Vagina (tissue), 2 donors: Measurements from ENCODE around the gene LSP1.

Source experiments
- CTCF ChIP-seq, 3 experiments: fragments of 450-650 bp in 2 of 3; fragments of 200-600 bp in 1 of 3; sonication (generic) in 1 of 3; IDR thresholded peaks; one replicate each; pipeline ENCODE4 v1.5.1; 2017 to 2019; ENCODE audit warnings: antibody characterized with exemption in 3 of 3, mild to moderate bottlenecking in 2 of 3, moderate library complexity in 2 of 3
- POLR2AphosphoS5 ChIP-seq, 2 donors: sonication (generic); formaldehyde crosslinking; IDR thresholded peaks; one replicate each; pipeline ENCODE4 v1.9.0; 2017; ENCODE audit warnings: antibody characterized with exemption in 2 of 2, mild to moderate bottlenecking in 2 of 2, low read depth in 1 of 2; ENCODE audit not compliant: insufficient read depth in 1 of 2

DNA sequence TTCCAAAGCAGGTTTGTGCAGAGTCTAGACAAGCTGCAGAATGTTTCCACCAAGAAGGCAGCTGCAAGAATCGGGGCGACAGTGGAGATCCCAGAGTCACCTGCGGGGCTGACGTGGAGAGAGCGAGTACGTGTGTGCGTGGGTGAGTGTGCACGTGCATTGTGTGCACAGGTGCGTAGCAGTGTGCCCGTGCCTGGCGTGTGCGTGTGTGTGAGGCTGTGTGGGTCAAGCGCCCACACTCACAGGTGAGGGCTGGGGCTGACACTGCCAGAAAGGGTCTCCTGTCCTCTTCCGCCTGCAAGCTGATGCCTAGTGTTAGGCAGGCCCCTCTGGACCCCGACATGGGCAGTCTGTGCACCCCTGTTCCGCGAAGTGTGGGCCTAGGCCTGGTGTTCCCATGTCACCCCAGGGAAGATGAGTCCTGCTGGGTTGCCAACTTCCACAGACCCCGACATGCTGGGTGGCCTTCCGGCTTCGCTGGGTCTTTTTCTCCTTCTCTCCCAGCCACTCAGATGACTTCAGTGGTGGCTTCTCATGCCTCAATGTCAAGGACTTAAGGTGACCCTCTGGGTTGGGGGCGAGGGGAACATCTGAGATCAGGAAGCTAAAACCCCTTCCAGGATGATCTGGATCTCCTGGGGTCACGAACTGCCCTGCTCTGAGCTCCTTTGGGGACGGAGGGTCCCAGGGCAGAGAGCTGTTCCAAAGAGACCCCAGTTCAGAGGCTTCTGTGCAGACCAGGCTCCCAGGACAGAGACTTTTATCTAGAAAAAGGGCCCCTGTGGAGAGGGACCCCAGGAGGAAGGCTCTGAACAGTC is 28.5 kb upstream of the LSP1 start:
- no peak for TF ChIP-seq CTCF (IDR thresholded peaks at IDR 0.05)
- TF ChIP-seq POLR2AphosphoS5 (IDR thresholded peaks at IDR 0.05; ENCODE audit: insufficient read depth in 1 of 2, low read depth in 1 of 2), result no peak
